HG02852 (cell line): ENCODE data around the gene SHISA5.
A peak's percentile ranks its signal among the peaks of the same experiment; 100 is the strongest.
"Not testable (repeated sequence)": the region's sequence is repeated elsewhere in the genome, so short reads cannot be mapped to it uniquely, and the experiment has no call there.

Experiments used
- ATAC-seq: cut with Tn5 transposase; IDR thresholded peaks from one replicate; pipeline ENCODE4 v1.9.1; 2021; ENCODE audit warnings: mild to moderate bottlenecking, moderate library complexity; ENCODE audit not compliant: unreplicated experiment

SHISA5 gene

DNA sequence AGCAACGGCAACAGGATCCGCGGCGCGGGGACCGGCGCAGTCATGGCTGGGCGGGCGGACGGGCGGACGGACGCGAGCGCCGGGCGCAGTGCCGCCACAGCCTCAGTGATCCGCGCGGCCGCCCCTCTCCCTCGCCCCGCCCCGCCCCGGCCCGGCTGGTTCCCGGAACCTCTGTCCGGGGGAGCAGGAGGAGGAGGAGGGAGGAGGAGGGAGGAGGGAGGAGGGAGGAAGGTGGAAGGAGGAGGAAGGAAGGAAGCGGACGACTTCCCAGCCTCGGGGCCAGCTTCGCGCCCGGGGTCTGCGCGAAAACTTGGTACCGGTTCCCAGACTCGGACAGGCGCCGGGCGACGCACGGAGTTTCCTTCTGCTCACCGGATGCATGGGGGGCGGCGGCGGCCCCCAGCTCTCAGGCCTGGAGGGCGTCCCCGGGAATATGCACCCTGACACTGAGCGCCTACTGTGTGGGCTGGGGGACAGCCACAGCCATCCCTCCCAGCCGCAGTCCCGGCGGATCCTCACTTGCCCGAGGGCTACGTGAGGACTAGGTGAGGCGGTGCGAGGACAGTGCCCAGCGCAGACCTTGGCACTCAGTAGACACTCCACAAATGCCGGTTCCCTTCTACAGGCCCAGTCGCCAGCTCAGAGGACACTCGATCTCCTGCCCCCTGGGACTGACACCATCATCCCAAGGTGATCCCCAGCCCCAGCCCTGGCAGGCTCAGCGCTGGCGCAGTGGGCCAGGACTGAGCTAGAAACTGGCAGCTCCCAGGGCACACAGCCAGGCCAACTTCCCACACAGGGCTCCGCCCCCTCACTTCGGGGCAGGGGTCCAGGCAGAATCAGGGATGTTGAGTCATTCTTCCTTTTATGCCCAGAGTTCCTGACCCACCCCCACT, at the start of gene SHISA5:
TSS of gene SHISA5 (minus strand) at position 124 of the 896 bp plus-strand sequence. CDS start at position 44, 80 bp downstream.
- ATAC-seq: peak; percentile 47

DNA sequence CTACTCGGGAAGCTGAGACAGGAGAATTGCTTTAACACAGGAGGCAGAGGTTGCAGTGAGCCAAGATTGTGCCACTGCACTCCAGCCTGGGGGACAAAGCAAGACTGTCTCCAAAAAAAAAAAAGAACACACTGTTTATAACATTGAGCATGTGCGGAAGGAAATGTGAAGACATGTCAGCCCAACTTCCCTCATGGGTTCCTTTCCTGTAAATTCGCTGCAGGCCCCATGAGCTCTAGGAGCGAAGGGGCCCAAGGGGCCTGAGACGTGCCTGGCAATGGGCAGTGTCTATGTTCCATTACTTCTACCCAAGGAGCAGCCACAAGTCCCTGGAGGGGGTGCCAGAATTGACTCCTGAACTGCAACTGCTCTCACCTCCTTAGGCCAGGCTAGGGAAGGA, 49.4 kb upstream of the SHISA5 start:
- ATAC-seq: no peak

DNA sequence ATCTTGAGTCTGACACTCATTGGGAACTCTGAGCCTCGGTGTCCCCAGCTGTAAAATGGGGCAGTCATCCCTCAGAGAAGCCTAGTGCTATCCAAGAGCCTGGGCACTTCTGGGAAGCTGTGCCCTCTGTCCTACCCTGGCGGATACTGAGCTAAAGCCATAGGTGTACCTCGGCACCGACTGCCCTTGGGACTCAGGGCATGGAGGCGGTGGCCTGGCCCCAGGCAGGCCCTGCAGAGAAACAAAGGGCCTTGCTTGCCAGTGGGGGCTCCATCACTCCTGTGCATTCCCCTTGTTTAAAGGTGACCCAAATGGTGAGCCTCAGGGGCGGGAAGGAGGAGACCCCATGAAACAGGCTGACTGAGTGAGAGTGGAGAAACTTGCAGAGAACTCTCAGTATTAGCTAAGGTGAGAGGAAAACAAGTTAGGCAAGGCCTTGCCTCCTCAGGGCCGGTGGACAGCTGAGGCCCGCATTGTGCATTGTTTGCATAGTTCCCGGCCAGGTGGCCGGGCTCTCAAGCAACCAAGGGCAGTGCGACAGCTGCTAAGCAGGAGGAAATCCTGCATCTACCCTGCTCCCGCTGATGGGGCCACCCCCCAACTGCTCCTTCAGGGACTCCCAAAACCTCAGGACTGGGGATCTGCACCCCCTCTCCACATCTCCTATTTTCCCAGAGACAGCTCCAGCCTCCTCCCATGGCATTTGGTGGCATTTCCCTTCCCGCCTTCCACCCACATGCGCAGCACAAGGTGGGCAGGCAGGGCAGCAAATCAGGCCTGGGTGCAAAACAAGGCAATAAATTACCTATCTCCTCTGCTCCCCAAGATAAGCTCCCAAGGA, 48.4 kb upstream of the SHISA5 start:
- ATAC-seq: no peak

GRCh38 chr3:48551651-48552050, 47.7 kb upstream of the SHISA5 start:
- not testable (repeated sequence) for ATAC-seq

- peak; percentile 69 for ATAC-seq
These were observed 45.0 kb upstream of the SHISA5 start for GRCh38 chr3:48548729-48549705.

GRCh38 chr3:48548126-48548525, 44.2 kb upstream of the SHISA5 start:
- ATAC-seq: no peak

DNA sequence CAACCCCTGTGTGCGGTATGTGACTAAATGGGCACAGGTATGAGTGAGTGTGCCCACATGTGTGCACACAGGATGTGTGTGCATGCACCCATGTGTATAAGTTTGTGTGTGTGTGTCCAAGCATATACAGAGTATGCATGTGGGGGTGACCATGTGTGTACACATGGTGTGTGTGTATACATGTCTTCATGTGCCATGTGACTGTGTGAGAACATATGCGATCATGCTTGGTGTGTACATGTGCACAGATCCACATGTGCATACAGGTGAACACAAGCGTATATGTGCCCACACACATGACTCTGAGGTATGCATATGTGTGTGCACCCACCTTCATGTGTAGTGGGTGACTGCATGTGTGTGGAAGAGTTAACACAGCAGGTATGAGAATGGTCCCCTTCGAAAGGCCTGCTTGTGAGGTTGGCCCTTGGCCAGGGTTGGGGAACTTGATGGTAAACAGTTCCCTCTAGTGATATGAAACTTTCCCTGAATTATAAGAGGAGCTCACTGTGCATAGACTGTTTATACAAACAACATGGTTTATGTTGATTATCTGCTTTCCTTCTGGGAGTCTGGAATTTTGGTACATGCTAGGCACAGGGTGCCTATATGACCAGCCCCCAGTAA, 42.3 kb upstream of the SHISA5 start:
- ATAC-seq: no peak

DNA sequence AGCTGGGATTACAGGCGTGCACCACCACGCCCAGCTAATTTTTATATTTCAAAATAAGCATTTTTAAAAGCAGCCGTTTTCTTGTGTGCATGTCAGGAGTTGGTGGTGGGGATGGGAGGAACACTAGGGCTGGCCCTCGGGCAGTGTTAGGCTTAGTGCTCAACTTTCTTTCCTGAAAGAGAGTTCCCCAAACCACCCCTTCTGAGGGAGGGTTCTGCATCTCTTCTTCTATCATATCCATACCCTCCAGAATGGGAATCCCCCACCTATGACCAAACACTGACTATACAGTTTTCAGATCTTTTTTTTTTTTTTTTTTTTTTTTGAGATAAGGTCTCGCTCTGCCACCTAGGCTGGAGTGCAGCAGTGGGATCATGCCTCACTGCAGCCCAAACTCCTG, 40.2 kb upstream of the SHISA5 start:
- no peak for ATAC-seq

GRCh38 chr3:48543271-48543866, 39.4 kb upstream of the SHISA5 start:
- no peak for ATAC-seq

DNA sequence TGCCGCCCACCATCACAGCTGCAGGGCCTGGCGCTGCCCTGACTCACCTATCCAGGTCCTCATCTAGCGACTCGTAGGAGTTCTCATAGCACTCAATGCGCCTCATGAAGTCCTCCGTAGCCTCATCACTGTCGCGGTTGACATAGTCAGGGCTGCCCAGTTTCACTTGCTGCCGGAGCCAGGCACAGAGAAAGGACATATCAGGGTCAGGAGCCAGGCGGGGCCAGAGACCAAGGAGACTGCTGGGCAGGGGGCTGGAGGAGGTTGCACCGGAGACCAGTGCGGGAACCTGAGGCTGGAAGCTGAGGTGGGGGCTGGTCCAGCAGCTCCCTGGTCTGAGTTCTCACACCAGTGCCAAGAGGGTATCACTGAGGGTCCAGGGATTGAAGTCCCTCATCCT, 34.5 kb upstream of the SHISA5 start:
- no peak for ATAC-seq

- ATAC-seq: no peak
These were observed 32.8 kb upstream of the SHISA5 start for GRCh38 chr3:48536785-48537184.

GRCh38 chr3:48536116-48536515, 32.1 kb upstream of the SHISA5 start:
- ATAC-seq: no peak

DNA sequence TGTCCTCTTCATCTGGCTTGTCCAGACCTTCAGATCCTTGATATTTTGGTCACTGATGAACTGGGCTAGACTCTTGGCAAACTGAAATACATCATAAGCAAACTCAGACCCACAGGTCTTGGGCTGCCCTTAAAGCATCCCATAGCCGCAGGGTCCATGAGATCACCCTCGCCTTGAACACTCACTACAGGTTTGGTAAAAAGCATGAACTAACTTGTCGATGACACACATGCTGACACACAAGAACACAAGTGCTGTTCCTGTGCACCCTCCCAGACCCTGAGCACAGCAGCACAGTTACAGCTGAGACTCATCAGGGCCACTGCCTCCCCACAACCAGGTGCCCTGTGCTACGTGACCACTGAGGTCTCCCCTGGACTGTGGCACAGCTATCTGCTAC, 31.6 kb upstream of the SHISA5 start:
- ATAC-seq: no peak

DNA sequence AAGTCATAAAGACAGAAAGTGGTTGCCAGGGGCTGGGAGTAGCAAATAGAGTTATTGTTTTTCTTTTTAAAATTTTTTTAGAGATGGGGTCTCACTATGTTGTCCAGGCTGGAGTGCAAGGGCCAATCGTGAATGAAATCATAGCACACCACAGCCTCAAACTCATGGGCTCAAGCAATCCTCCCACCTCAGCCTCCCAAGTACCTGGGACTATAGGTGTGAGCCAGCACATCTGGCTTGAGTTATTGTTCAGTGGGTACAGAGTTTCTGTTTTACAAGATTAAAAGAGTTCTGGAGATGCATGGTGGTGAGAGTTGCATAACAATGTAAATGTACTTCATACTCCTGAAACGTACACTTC, 29.0 kb upstream of the SHISA5 start:
- ATAC-seq: no peak

DNA sequence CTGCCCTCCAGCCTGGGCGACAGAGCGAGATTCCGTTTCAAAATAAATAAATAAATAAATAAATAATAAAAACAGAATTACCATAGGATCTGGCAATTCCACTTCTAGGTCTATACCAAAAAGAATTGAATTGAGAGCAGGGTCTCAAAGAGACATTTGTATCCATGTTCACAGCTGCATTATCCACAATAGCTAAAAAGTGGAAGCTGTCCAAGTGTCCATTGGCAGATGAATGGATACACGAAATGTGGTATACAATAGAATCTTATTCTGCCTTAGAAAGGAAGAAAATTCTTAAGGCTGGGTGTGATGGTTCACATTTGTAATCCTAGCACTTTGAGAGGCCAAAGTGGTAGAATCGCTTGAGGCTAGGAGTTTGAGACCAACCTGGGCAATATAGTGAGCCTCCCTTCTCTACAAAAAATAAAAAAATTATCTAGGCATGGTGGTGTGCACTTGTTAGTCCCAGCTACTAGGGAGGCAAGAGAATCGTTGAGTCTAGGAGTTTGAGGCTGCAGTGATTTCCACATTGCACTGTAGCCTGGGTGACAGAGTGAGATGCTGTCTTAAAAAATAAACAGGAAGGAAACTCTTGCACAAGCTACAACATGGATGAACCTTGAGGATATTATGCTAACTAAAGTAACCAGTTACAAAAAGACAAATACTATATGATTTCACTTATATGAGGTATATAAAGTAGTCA, 28.4 kb upstream of the SHISA5 start:
- ATAC-seq: no peak

DNA sequence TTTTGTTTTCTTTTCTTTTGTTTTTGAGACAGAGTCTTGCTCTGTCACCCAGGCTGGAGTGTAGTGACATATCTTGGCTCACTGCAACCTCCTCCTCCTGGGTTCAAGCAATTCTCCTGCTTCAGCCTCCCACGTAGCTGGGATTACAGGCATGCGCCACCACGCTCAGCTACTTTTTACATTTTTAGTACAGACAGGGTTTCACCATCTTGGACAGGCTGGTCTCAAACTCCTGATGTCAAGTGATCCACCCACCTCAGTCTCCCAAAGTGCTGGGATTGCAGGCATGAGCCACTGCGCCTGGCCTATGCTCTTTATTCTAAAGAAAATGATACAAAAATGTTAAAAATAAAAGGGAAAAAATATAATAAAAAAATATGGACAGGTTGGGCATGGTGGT, 26.7 kb upstream of the SHISA5 start:
- not testable (repeated sequence) for ATAC-seq

DNA sequence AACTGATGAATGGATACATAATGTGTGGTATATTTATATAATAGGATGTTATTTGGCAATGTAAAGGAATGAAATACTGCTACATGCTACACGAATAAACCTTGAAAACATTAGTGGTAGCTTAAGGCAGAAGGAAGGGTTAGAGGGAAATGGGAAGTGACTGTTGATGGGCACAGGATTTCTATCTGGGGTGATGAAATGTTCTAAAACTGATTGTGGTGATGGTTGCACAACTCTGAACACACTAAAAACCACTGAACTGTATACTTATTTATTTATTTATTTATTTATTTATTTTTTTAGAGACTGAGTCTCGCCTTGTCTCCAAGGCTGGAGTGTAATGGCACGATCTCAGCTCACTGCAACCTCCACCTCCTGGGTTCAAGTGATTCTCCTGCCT, 24.8 kb upstream of the SHISA5 start:
- no peak for ATAC-seq

DNA sequence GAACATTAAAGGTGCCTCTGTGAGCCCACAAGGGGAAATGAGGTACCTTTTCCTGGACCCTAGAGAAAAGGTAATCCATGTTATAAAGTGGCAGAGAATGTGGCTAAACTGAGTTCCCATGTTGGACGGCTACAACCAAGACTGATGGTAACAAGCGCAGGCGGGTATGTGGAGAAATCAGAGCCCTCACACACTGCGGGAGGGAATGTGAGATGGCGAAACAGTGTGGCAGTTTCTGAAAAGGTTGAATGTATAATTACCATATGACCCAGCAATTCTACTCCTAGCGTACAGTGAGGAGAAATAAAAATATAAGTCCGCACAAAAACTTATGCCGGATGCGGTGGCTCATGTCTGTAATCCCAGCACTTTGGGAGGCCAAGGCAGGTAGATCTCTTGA, 24.1 kb upstream of the SHISA5 start:
- no peak for ATAC-seq

- no peak for ATAC-seq
These were observed 21.0 kb upstream of the SHISA5 start for GRCh38 chr3:48524970-48525369.
